HG02981 (cell line): ENCODE results near the gene ENO1.
A peak's percentile ranks its signal among the peaks of the same experiment; 100 is the strongest.
"Not testable (repeated sequence)": the region's sequence is repeated elsewhere in the genome, so short reads cannot be mapped to it uniquely, and the experiment has no call there.

ENCODE experiments used
- ATAC-seq: cut with Tn5 transposase; IDR thresholded peaks from one replicate; pipeline ENCODE4 v1.9.1; 2021; ENCODE audit warnings: mild to moderate bottlenecking, moderate library complexity; ENCODE audit not compliant: unreplicated experiment

The ENO1 gene

GRCh38 chr1:8897505-8897904 is 19.0 kb upstream of the ENO1 start:
- not testable (repeated sequence) for ATAC-seq

- not testable (repeated sequence) for ATAC-seq
These were observed 18.3 kb upstream of the ENO1 start for GRCh38 chr1:8896775-8897174.

- no peak for ATAC-seq
These were observed 13.5 kb upstream of the ENO1 start for GRCh38 chr1:8892026-8892425.

- no peak for ATAC-seq
These were observed 12.9 kb upstream of the ENO1 start for GRCh38 chr1:8891401-8891800.

- no peak for ATAC-seq
These were observed 11.7 kb upstream of the ENO1 start for GRCh38 chr1:8889925-8890785.

GRCh38 chr1:8889103-8889846 is 10.8 kb upstream of the ENO1 start:
- ATAC-seq, result no peak

- no peak for ATAC-seq
These were observed 8.1 kb upstream of the ENO1 start for GRCh38 chr1:8886589-8886988.

- not testable (repeated sequence) for ATAC-seq
These were observed 7.6 kb upstream of the ENO1 start for GRCh38 chr1:8886031-8886524.

DNA sequence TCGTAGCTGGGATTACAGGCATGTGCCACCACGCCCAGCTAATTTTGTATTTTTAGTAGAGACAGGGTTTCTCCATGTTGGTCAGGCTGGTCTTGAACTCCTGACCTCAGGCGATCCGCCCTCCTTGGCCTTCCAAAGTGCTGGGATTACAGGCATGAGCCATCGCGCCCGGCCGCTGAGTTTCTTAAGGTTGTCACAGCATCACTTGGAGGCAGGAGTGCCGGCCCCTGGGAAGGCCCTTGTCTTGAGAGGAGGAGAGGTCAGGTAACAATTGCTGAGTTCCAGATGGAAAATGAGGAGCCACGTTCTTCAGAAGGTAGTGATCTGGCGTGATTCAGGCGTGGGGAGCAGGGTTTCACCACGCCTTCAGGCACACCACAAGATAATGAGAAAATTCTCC is 5.6 kb upstream of the ENO1 start:
- ATAC-seq, result not testable (repeated sequence)

DNA sequence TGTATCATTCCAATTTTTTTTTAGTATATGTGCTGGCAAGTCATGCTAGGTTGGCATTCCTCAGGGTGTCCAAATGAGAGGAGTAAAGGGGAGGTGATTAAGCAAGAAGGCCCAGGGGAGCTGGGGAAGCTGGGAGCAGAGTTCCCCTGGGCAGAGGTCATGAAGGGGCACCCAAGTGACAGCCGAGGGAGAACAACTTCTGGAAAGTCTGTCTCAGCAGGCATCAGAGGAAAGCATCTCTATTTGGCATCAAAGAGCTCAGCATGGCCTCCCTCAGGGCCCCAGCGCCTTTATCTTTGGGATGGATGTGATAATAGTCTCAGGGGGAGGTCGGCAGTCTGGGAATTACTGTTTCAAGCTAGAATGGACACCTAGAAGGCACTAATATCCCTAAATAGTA is 5.0 kb upstream of the ENO1 start:
- ATAC-seq, result no peak

DNA sequence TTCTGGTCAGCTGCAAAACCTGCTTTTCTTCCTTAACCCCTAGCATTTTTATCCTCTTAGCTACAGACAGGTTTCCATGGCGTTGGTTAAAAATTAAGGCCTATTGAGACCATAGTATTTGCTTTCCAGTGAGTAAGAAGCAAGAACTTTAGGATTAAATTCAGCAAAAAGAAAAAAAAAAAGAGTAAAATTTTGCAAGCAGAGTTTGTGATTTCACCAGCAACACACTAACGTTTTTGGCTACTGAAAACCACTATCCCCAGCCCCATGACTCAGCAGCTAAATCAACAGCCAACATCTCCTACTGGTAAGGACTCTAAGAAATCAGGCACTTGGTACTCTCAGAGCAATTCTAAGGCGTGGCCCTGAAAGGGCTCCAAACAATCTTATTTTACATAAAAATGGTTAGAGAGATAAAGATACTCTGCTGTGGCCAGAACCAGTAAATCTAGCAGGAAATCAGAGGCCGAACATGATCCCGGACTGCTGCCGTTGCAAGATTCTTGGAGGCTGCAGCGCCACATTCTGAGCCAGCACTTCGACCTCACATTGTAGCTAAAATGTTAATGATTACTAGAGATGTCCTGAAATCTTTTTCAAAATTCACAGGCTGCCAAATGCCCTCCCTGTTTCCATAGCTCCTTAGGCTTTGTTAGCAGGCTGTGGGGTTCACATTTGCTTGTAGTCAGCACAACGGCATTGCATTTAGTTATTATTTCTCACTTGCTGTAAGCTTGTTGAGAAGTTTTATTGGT is 1.6 kb upstream of the ENO1 start:
- ATAC-seq, result no peak

DNA sequence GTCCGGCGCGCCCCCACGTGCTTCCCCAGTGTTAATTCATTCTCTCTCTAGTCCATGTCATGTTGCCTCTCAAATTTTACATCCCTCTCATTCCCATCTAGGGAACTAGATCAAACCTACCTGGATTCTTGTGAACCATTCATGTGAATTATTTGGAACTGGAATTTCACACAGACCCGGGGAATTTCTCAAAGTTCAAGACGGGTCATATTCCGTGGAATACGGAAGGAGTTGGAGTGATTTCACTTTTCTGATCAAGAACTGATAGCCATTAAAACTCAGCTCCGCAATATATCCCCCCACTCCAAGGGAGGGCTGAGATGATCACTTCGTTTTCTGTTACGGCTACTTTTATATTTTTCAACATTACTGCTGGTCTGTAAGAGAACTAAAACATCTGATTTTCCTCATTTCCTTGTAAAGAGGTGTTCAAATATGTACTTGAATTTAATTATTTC is 1.0 kb upstream of the ENO1 start:
- ATAC-seq, result no peak

DNA sequence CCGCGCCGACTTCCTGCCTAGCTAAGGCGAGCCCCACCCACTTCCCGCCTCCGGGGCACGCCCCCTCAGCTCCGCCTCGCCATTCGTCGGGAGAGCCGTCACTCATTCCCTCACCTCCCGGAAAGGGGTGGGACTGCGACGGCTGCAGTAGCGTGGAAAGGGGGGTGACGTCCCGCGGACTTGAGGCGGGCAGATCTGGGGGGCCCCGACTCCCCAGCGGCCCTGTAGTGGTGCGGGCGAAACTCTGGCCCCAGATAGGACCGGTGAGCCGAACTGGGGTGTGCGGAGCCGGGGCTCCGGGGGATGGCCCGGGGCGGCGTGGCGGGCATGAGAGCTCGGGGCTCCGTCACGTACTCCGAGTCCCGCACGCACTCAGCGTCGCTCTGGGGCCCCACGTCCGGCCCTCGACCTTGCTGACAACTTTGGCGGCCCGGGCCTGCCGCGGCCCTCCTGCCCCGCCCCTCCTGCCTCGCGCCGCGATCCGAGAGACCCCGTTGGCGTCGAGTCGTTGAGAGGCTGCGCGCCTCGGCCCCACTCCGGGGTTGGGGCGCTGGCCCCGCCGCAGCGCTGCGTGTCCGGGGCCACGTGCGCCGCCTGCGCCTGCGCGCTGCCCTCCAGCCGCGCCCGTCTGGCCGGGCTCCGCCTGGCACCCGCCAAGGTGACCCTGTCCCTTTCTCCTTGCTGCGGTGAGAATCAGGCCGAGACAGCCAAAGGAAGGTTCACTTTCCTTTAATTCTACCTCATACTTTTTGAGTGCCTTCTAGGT is 395 bp upstream of the ENO1 start:
- ATAC-seq, result peak; percentile 74

DNA sequence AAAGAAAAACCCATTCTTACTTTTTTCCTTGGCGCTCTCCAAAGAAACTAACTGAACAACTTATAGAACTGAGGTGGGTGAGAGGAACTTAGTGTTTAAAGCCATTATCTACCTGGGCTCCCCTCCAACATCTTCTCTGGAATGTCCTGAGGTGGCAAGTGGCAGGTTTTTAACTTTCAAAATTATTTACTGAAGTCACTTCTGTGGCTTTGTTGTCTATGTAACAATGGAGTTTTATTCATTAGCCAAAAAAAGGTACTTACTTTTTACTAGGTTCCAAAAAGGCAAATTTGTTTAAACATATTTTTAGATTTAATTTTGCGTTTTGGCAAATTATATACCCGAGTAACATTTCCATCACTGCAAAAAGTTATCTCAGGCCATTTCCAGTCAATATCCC is 2.4 kb downstream of the ENO1 start:
- ATAC-seq, result no peak

GRCh38 chr1:8875216-8875861 is 3.1 kb downstream of the ENO1 start:
- ATAC-seq, result no peak

DNA sequence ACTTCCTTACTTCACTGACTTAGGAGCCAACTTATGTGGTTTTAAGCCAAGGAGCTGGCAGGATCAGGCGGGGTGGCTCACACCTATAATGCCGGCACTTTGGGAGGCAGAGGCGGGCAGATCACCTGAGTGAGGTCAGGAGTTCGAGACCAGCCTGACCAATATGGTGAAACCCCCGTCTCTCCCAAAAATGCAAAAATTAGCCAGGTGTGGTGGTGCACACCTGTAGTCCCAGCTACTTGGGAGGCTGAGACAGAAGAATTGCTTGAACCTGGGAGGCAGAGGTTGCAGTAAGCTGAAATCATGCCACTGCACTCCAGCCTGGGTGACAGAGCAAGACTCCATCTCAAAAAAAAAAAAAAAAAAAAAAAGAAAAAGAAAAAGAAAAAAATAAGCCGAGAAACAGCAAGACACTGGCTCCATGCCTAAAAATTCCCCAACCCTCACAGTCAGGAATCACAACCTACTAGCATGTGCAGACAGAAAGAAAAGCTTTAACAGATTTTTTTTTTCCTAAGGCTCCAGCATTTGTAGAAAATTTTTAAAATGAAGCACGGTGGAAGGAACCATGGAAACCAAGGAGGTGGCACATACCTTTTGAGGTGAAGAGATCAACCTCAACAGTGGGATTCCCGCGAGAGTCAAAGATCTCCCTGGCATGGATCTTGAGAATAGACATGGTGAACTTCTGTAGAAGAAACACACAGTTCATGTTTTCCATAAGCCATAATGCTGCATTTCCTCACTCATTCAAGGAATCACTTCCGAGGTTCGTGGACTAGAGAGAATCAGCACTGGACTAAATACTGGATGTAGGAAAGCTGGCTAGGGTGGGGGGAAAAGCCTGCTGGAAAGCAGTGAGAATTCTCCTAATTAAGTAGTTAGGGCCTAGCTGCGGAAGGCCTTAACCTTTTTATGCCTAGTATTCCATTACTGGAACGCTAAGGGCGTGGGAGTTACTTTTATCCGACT is 4.0 kb downstream of the ENO1 start:
- ATAC-seq, result no peak

- no peak for ATAC-seq
These were observed 4.8 kb downstream of the ENO1 start for GRCh38 chr1:8873506-8874229.

- no peak for ATAC-seq
These were observed 5.5 kb downstream of the ENO1 start for GRCh38 chr1:8873001-8873400.
